ENCODE results near the gene EIF5B. TPM values are rescaled to one million over a fixed set of nuclear protein-coding genes. Genes with fewer than 3 reads are reported as not detected.

EIF5B gene
- total and polyA plus RNA-seq, 4 donors, result 22.9 to 36.2 (median 31.7) TPM

DNA sequence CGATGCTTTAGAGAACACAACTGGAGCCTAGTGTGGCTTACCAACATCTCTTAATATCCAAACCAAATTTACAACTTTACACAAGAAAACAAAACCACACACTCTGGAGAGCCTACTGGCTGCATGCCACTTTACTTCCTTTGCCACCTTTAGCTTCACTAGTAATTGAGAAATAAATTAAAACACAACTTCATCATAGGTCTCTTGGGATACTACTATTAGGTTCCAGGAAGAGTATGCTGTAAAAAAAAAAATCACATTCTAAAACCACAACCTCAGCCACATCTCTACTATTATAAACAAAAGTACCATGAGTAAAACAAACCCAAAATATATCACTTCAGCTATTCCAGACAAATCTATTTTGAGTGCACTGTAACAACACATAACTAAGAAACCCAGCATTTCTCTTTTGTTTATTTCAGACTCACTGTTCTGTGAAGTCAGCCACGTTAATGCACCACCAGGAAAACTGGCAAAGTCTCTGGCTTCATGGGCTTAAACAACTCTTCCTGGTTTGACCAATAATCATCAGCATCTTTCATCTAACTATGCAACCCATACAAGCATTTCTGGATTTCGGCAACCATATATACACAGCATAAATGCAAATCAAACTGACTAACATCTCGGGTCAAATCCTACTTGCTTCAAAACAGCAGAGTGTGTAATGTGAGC, 93.6 kb downstream of the EIF5B start:
- Histone ChIP-seq H3K4me3 (no peak overlapping the region), H3K9ac (ENCODE audit: insufficient read depth in 1 of 2, low read length in 2 of 2) (no peak overlapping the region), H3K27ac (ENCODE audit: low read depth in 1 of 2, low read length in 1 of 2) (no peak overlapping the region), H3K9me3 (ENCODE audit: control insufficient read depth in 4 of 4, insufficient read depth in 3 of 4, low read length in 3 of 4) (no peaks in the 10 kb centered on the region), H3K27me3 (ENCODE audit: control insufficient read depth in 3 of 3, insufficient read depth in 3 of 3, low read length in 2 of 3) (no peaks in the 10 kb centered on the region), H3K36me3 (ENCODE audit: control insufficient read depth in 4 of 4, insufficient read depth in 4 of 4, low read length in 4 of 4) (peaks cover 5 to 25% (median 17%) of the 10 kb centered on the region in 4 donors), H3K4me1 (ENCODE audit: control insufficient read depth in 5 of 5, insufficient read depth in 5 of 5, low read length in 5 of 5) (peaks cover 0 to 2% (median 0%) of the 10 kb centered on the region in 5 donors)
- no peak for DNase-seq
- ATAC-seq (ENCODE audit: insufficient read depth, low FRiP score), result no peak
- WGBS, 2 donors, result 63 to 70% methylated on average over 4 of the region's 4 CpGs
- TF ChIP-seq, protein P1, sequence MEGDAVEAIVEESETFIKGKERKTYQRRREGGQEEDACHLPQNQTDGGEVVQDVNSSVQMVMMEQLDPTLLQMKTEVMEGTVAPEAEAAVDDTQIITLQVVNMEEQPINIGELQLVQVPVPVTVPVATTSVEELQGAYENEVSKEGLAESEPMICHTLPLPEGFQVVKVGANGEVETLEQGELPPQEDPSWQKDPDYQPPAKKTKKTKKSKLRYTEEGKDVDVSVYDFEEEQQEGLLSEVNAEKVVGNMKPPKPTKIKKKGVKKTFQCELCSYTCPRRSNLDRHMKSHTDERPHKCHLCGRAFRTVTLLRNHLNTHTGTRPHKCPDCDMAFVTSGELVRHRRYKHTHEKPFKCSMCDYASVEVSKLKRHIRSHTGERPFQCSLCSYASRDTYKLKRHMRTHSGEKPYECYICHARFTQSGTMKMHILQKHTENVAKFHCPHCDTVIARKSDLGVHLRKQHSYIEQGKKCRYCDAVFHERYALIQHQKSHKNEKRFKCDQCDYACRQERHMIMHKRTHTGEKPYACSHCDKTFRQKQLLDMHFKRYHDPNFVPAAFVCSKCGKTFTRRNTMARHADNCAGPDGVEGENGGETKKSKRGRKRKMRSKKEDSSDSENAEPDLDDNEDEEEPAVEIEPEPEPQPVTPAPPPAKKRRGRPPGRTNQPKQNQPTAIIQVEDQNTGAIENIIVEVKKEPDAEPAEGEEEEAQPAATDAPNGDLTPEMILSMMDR (IDR thresholded peaks at IDR 0.05; ENCODE audit: control extremely low read depth, extremely low read depth), result no peak

DNA sequence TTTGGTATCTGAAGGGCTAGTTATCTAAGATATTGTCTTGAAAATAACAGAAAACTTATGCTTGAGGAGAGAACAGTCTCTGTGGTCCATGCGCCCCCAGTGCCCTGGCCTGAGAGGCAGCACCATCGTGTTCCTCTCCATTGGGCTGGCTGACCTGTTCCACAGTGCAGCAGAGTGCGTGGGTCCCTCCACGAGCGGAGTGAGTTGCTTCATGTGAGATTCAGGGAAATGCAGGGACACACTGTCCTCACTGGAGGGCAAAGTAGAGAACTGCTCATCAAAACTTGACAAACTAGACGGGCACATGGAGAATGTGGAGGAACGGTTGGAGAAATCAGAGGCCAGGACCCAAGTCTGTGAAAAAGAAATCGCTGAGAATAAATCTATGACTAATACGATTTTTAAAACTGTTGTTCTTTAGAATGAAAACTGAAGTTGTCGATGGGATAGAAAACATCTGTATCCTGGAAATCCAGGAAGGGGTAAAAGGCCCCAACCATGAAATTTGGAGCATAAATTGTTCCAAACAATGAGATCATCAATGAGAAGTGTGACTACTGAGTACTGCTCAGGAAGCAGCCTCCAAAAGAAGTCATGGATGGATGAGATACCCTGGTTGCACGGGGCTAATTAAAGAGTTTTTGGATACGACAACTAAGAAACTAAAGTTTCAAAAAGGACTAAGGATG, 94.5 kb downstream of the EIF5B start:
- peaks cover 4 to 22% (median 17%) of the 10 kb centered on the region in 4 donors for H3K36me3 ChIP-seq (ENCODE audit: control insufficient read depth in 4 of 4, insufficient read depth in 4 of 4, low read length in 4 of 4)

DNA sequence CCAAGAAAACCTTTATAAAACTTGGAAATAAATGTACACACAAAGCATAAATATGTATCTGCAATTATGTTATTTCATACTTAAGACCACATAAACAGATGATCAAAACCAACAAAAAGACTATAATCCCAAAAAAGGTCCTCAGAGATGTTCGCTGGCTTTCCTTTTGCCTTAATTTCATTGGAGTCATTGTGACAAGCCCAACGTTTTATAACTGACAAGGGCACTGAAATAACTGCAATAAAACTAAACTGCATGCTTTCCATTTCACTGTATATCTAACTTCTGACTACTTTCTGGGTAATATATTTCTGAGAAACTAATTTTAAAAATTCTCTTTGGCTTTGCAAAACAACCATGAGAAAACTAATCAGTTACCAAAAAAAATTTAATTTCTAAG, 96.2 kb downstream of the EIF5B start:
- no peak overlapping the region for H3K9ac ChIP-seq (ENCODE audit: insufficient read depth in 1 of 2, low read length in 2 of 2)
- no peaks in the 10 kb centered on the region for H3K9me3 ChIP-seq (ENCODE audit: control insufficient read depth in 4 of 4, insufficient read depth in 3 of 4, low read length in 3 of 4)
- H3K27ac ChIP-seq (ENCODE audit: low read depth in 1 of 2, low read length in 1 of 2), result no peak overlapping the region
- H3K4me1 ChIP-seq (ENCODE audit: control insufficient read depth in 5 of 5, insufficient read depth in 5 of 5, low read length in 5 of 5), result peaks cover 0 to 2% (median 0%) of the 10 kb centered on the region in 5 donors
- no peaks in the 10 kb centered on the region for H3K27me3 ChIP-seq (ENCODE audit: control insufficient read depth in 3 of 3, insufficient read depth in 3 of 3, low read length in 2 of 3)
- no peak overlapping the region for H3K4me3 ChIP-seq
- 80 to 85% methylated on average over 2 of the region's 2 CpGs for WGBS, 2 donors
- DNase-seq (no peak), ATAC-seq (ENCODE audit: insufficient read depth, low FRiP score) (no peak)
- H3K36me3 ChIP-seq (ENCODE audit: control insufficient read depth in 4 of 4, insufficient read depth in 4 of 4, low read length in 4 of 4), result peaks cover 4 to 16% (median 13%) of the 10 kb centered on the region in 4 donors
- TF ChIP-seq, protein P1 (IDR thresholded peaks at IDR 0.05; ENCODE audit: control extremely low read depth, extremely low read depth), result no peak

More for the DNA sequence above, 94.5 kb downstream of the EIF5B start:
- WGBS, 2 donors, result 85 to 89% methylated on average over 12 of the region's 12 CpGs
- Histone ChIP-seq H3K9ac (ENCODE audit: insufficient read depth in 1 of 2, low read length in 2 of 2) (peak overlapping the region in 1 of 2 donors; percentile 23), H3K9me3 (ENCODE audit: control insufficient read depth in 4 of 4, insufficient read depth in 3 of 4, low read length in 3 of 4) (no peaks in the 10 kb centered on the region), H3K4me1 (ENCODE audit: control insufficient read depth in 5 of 5, insufficient read depth in 5 of 5, low read length in 5 of 5) (peaks cover 0 to 2% (median 0%) of the 10 kb centered on the region in 5 donors), H3K4me3 (no peak overlapping the region), H3K27ac (ENCODE audit: low read depth in 1 of 2, low read length in 1 of 2) (no peak overlapping the region), H3K27me3 (ENCODE audit: control insufficient read depth in 3 of 3, insufficient read depth in 3 of 3, low read length in 2 of 3) (no peaks in the 10 kb centered on the region)
- DNase-seq (peak in 2 of 3 donors; percentile 27 to 46), ATAC-seq (ENCODE audit: insufficient read depth, low FRiP score) (no peak)
- TF ChIP-seq, protein P1 (IDR thresholded peaks at IDR 0.05; ENCODE audit: control extremely low read depth, extremely low read depth), result no peak
